SK-N-SH treated with all-trans-retinoic acid at 6 μM for 48 hours (cell line): ENCODE data around the gene LEMD3.

Source experiments
- ATAC-seq: fragments of 200-7000 bp; cut with Tn5 transposase; 3 replicates; pipeline ENCODE4 v1.9.1; 2020; ENCODE audit warnings: mild to moderate bottlenecking, moderate library complexity
- ARNTL ChIP-seq: fragments of 450-650 bp; formaldehyde crosslinking; IDR thresholded peaks from 2 replicates; pipeline ENCODE4 v1.5.0; 2020; ENCODE audit warnings: low read depth, mild to moderate bottlenecking, moderate library complexity, borderline replicate concordance
- CSDC2 ChIP-seq: fragments of 250-450 bp; sonication (Bioruptor Pico); IDR thresholded peaks from 2 replicates; pipeline ENCODE4 v1.5.0; 2020; ENCODE audit warnings: mild to moderate bottlenecking, moderate library complexity
- CSRNP3 ChIP-seq: fragments of 250-450 bp; sonication (Bioruptor Pico); IDR thresholded peaks from 2 replicates; pipeline ENCODE4 v1.5.1; 2021; ENCODE audit warnings: mild to moderate bottlenecking, moderate library complexity
- ESRRG ChIP-seq: fragments of 250-450 bp; sonication (Bioruptor Pico); IDR thresholded peaks from 2 replicates; pipeline ENCODE4 v1.6.1; 2021; ENCODE audit warnings: mild to moderate bottlenecking
- GLIS3 ChIP-seq: fragments of 250-450 bp; sonication (Bioruptor Pico); IDR thresholded peaks from 2 replicates; pipeline ENCODE4 v1.5.0; 2020; ENCODE audit warnings: mild to moderate bottlenecking, moderate library complexity
- ISL1 ChIP-seq: fragments of 250-450 bp; sonication (Bioruptor Pico); IDR thresholded peaks from 2 replicates; pipeline ENCODE4 v2.1.2; 2022; ENCODE audit warnings: mild to moderate bottlenecking, moderate library complexity
- OSR1 ChIP-seq: fragments of 250-450 bp; sonication (Bioruptor Pico); IDR thresholded peaks from 2 replicates; pipeline ENCODE4 v1.8.0; 2022; ENCODE audit warnings: moderate library complexity, mild to moderate bottlenecking, inconsistent platforms
- POU6F1 ChIP-seq: fragments of 250-450 bp; sonication (Bioruptor Pico); IDR thresholded peaks from 2 replicates; pipeline ENCODE4 v1.8.0; 2021; ENCODE audit warnings: low read depth, mild to moderate bottlenecking, moderate library complexity, borderline replicate concordance
- RARB ChIP-seq: fragments of 250-450 bp; sonication (Bioruptor Pico); IDR thresholded peaks from 2 replicates; pipeline ENCODE4 v1.8.0; 2021; ENCODE audit warnings: mild to moderate bottlenecking, moderate library complexity
- SNAI2 ChIP-seq: fragments of 250-450 bp; sonication (Bioruptor Pico); IDR thresholded peaks from 2 replicates; pipeline ENCODE4 v1.5.0; 2020; ENCODE audit warnings: mild to moderate bottlenecking, moderate library complexity
- TOX ChIP-seq: fragments of 250-450 bp; sonication (Bioruptor Pico); IDR thresholded peaks from 2 replicates; pipeline ENCODE4 v1.8.0; 2021; ENCODE audit warnings: mild to moderate bottlenecking, moderate library complexity, borderline replicate concordance
- ZFP3 ChIP-seq: fragments of 250-450 bp; sonication (Bioruptor Pico); IDR thresholded peaks from 2 replicates; pipeline ENCODE4 v1.5.0; 2020; ENCODE audit warnings: mild to moderate bottlenecking, moderate library complexity
- ZFP30 ChIP-seq: fragments of 450-650 bp; formaldehyde crosslinking; IDR thresholded peaks from 2 replicates; pipeline ENCODE4 v1.5.0; 2022; ENCODE audit warnings: mild to moderate bottlenecking, moderate library complexity
- ZNF565 ChIP-seq: fragments of 450-650 bp; formaldehyde crosslinking; conservative IDR thresholded peaks from 2 replicates; pipeline ENCODE4 v1.5.0; 2020; ENCODE audit warnings: low read depth, mild to moderate bottlenecking, moderate library complexity
- TF ChIP-seq, protein P1 (sequence below): fragments of 250-450 bp; sonication (Bioruptor Pico); IDR thresholded peaks from 2 replicates; pipeline ENCODE4 v1.8.0; 2020; ENCODE audit warnings: mild to moderate bottlenecking, moderate library complexity, borderline replicate concordance
- TF ChIP-seq, protein P2 (sequence below): fragments of 250-450 bp; sonication (Bioruptor Pico); IDR thresholded peaks from 2 replicates; pipeline ENCODE4 v1.5.0; 2020; ENCODE audit warnings: mild to moderate bottlenecking, moderate library complexity
- TF ChIP-seq, protein P3 (sequence below): fragments of 250-450 bp; sonication (Bioruptor Pico); IDR thresholded peaks from 2 replicates; pipeline ENCODE4 v1.5.1; 2020; ENCODE audit warnings: low read depth, mild to moderate bottlenecking, moderate library complexity

The LEMD3 gene

GRCh38 chr12:65274602-65275272 is 105.4 kb downstream of the LEMD3 start:
- ATAC-seq, result no peak
- TF ChIP-seq CSDC2 (CRISPR knock-in tag), result no peak
- no peak for TF ChIP-seq ESRRG (CRISPR knock-in tag)
- TF ChIP-seq TOX (CRISPR knock-in tag), result no peak

GRCh38 chr12:65275627-65276026 is 106.2 kb downstream of the LEMD3 start:
- ATAC-seq, result no peak
- TF ChIP-seq ARNTL (CRISPR knock-in tag) (no peak), ZNF565 (CRISPR knock-in tag) (no peak), ISL1 (CRISPR knock-in tag) (no peak), POU6F1 (CRISPR knock-in tag) (no peak), RARB (CRISPR knock-in tag) (no peak), CSRNP3 (CRISPR knock-in tag) (no peak), SNAI2 (CRISPR knock-in tag) (no peak), OSR1 (CRISPR knock-in tag) (no peak), ZFP3 (CRISPR knock-in tag) (no peak), TOX (CRISPR knock-in tag) (no peak), CSDC2 (CRISPR knock-in tag) (no peak), GLIS3 (CRISPR knock-in tag) (no peak), ESRRG (CRISPR knock-in tag) (no peak)
- TF ChIP-seq, protein P1, sequence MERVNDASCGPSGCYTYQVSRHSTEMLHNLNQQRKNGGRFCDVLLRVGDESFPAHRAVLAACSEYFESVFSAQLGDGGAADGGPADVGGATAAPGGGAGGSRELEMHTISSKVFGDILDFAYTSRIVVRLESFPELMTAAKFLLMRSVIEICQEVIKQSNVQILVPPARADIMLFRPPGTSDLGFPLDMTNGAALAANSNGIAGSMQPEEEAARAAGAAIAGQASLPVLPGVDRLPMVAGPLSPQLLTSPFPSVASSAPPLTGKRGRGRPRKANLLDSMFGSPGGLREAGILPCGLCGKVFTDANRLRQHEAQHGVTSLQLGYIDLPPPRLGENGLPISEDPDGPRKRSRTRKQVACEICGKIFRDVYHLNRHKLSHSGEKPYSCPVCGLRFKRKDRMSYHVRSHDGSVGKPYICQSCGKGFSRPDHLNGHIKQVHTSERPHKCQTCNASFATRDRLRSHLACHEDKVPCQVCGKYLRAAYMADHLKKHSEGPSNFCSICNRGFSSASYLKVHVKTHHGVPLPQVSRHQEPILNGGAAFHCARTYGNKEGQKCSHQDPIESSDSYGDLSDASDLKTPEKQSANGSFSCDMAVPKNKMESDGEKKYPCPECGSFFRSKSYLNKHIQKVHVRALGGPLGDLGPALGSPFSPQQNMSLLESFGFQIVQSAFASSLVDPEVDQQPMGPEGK, result no peak
- TF ChIP-seq, protein P2, sequence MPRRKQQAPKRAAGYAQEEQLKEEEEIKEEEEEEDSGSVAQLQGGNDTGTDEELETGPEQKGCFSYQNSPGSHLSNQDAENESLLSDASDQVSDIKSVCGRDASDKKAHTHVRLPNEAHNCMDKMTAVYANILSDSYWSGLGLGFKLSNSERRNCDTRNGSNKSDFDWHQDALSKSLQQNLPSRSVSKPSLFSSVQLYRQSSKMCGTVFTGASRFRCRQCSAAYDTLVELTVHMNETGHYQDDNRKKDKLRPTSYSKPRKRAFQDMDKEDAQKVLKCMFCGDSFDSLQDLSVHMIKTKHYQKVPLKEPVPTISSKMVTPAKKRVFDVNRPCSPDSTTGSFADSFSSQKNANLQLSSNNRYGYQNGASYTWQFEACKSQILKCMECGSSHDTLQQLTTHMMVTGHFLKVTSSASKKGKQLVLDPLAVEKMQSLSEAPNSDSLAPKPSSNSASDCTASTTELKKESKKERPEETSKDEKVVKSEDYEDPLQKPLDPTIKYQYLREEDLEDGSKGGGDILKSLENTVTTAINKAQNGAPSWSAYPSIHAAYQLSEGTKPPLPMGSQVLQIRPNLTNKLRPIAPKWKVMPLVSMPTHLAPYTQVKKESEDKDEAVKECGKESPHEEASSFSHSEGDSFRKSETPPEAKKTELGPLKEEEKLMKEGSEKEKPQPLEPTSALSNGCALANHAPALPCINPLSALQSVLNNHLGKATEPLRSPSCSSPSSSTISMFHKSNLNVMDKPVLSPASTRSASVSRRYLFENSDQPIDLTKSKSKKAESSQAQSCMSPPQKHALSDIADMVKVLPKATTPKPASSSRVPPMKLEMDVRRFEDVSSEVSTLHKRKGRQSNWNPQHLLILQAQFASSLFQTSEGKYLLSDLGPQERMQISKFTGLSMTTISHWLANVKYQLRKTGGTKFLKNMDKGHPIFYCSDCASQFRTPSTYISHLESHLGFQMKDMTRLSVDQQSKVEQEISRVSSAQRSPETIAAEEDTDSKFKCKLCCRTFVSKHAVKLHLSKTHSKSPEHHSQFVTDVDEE, result no peak
- TF ChIP-seq, protein P3, sequence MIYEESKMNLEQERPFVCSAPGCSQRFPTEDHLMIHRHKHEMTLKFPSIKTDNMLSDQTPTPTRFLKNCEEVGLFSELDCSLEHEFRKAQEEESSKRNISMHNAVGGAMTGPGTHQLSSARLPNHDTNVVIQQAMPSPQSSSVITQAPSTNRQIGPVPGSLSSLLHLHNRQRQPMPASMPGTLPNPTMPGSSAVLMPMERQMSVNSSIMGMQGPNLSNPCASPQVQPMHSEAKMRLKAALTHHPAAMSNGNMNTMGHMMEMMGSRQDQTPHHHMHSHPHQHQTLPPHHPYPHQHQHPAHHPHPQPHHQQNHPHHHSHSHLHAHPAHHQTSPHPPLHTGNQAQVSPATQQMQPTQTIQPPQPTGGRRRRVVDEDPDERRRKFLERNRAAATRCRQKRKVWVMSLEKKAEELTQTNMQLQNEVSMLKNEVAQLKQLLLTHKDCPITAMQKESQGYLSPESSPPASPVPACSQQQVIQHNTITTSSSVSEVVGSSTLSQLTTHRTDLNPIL (CRISPR knock-in tag), result no peak

DNA sequence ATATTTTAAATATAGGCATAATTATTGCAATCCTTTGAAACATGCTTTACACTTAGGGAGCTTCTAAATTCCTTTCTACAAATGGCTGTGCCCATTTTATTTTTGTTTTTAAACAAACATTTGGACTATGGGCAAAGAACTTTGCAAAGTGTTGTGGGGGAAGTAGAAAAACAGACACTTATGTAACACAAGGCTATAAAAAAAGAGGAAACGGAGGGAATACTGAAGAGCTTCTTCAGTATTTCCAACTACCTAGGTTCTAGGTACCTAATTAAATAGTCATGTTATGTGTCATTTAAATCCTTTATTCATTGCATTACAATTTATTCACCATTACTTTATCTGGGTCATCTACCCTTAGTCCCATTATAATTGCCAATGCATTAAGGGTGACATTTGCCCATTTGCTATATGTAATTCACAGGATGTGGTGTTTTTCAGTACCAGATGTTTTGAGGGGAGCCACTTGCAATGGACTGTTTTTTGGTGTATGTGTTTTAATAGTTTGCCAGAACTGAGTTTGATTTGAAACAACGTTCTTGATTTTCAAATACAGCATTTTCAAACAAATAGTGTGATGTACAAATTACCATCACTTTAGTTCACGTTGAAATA is 107.6 kb downstream of the LEMD3 start:
- ATAC-seq, result no peak
- TF ChIP-seq, protein P1, result no peak
- TF ChIP-seq ZFP30 (CRISPR knock-in tag), result no peak
